OCI-LY3 (cell line): Measurements from ENCODE around the gene LRRC8D.

ENCODE experiments used
- H2AFZ ChIP-seq: fragments of 200-600, 300-600 bp; shearing (Covaris generic); 2 replicates; pipeline ENCODE4 v1.6.0; 2014; ENCODE audit warnings: antibody characterized with exemption, low read depth, low read length
- H3K27ac ChIP-seq: fragments of 200-600, 300-600 bp; sonication (generic); 2 replicates; pipeline ENCODE4 v1.5.1; 2014; ENCODE audit warnings: mild to moderate bottlenecking, low read length, moderate library complexity, mixed read lengths
- H3K27me3 ChIP-seq: fragments of 200-600, 300-600 bp; sonication (generic); 2 replicates; pipeline ENCODE4 v1.6.1; 2014; ENCODE audit warnings: low read depth, low read length, mixed read lengths
- H3K36me3 ChIP-seq: fragments of 200-600, 300-600 bp; sonication (generic); replicated peaks from 2 replicates; pipeline ENCODE3; 2014; ENCODE audit warnings: low read depth, low read length, mixed read lengths
- H3K4me1 ChIP-seq: fragments of 300-600, 200-600 bp; sonication (generic); 2 replicates; pipeline ENCODE4 v1.6.1; 2014; ENCODE audit warnings: low read length, mixed read lengths
- H3K4me2 ChIP-seq: fragments of 200-600, 300-600 bp; sonication (generic); 2 replicates; pipeline ENCODE4 v1.6.1; 2014; ENCODE audit warnings: low read length, mixed read lengths
- H3K4me3 ChIP-seq: fragments of 300-600, 200-600 bp; sonication (generic); 2 replicates; pipeline ENCODE4 v1.5.1; 2014; ENCODE audit warnings: antibody characterized with exemption, mild to moderate bottlenecking, low read length, moderate library complexity
- H3K79me2 ChIP-seq: fragments of 300-600, 200-600 bp; shearing (Covaris generic); 2 replicates; pipeline ENCODE4 v1.6.1; 2014; ENCODE audit warnings: mild to moderate bottlenecking, low read length, mixed read lengths
- H3K9ac ChIP-seq: fragments of 300-600, 200-600 bp; shearing (Covaris generic); 2 replicates; pipeline ENCODE4 v1.6.0; 2014; ENCODE audit warnings: mild to moderate bottlenecking, low read length, moderate library complexity
- H3K9me3 ChIP-seq: fragments of 200-600, 300-600 bp; shearing (Covaris generic); 2 replicates; pipeline ENCODE4 v1.6.1; 2014; ENCODE audit warnings: low read length, mixed read lengths; ENCODE audit not compliant: insufficient read depth
- H4K20me1 ChIP-seq: fragments of 200-600, 300-600 bp; sonication (generic); 2 replicates; pipeline ENCODE4 v1.6.1; 2016; ENCODE audit warnings: low read length, mixed read lengths; ENCODE audit not compliant: insufficient read depth
- CTCF ChIP-seq: fragments of 200-600, 300-600 bp; sonication (generic); IDR thresholded peaks from 2 replicates; pipeline ENCODE4 v1.5.1; 2014; ENCODE audit warnings: antibody characterized with exemption, low read length, low read depth
- EZH2phosphoT487 ChIP-seq: fragments of 200-600 bp; shearing (Covaris generic); IDR thresholded peaks from 2 replicates; pipeline ENCODE4 v1.6.1; 2018; ENCODE audit warnings: antibody characterized with exemption, mixed run types, low read depth

LRRC8D gene

GRCh38 chr1:89986020-89986419 lies 165.2 kb downstream of the LRRC8D start:
- TF ChIP-seq CTCF: no peak
- no peak for TF ChIP-seq EZH2phosphoT487

More at GRCh38 chr1:89986020-89986419, 165.2 kb downstream of the LRRC8D start:
- Histone ChIP-seq H3K79me2 (no peaks in the 10 kb centered on the region), H2AFZ (no peak overlapping the region), H3K4me1 (no peaks in the 10 kb centered on the region; the same call in 1 of the 2 replicates), H3K27ac (no peak overlapping the region), H3K9ac (no peak overlapping the region), H3K4me2 (no peak overlapping the region), H3K9me3 (no peaks in the 10 kb centered on the region), H4K20me1 (no peaks in the 10 kb centered on the region), H3K27me3 (no peaks in the 10 kb centered on the region), H3K4me3 (no peak overlapping the region), H3K36me3 (no peaks in the 10 kb centered on the region)
